H1 (cell line): ENCODE measurements around the gene EPB41L2. TPM values are rescaled to one million over a fixed set of nuclear protein-coding genes. Genes with fewer than 3 reads are reported as not detected.

Source experiments
- BACH1 ChIP-seq: IDR thresholded peaks from 2 replicates; pipeline ENCODE4 v1.6.1; 2012; ENCODE audit warnings: low read length, improper control_type of control experiment
- CBX8 ChIP-seq: fragments of 300-800, 300-1000 bp; sonication (generic); IDR thresholded peaks from 2 replicates; pipeline ENCODE4 v1.7.1; 2016; ENCODE audit warnings: low read depth, low read length, borderline replicate concordance
- CHD1 ChIP-seq: IDR thresholded peaks from 2 replicates; pipeline ENCODE4 v1.6.1; 2012; ENCODE audit warnings: low read depth, low read length, improper control_type of control experiment
- HDAC6 ChIP-seq: IDR thresholded peaks from one replicate; pipeline ENCODE4 v1.7.1; 2012; ENCODE audit warnings: low read depth, mild to moderate bottlenecking, inconsistent platforms, low read length, moderate library complexity
- KDM1A ChIP-seq: fragments of 200-600, 300-600 bp; sonication (generic); IDR thresholded peaks from 2 replicates; pipeline ENCODE4 v1.7.1; 2016; ENCODE audit warnings: mild to moderate bottlenecking, low read length, borderline replicate concordance
- POLR2A ChIP-seq, 2 experiments: IDR thresholded peaks; 1 replicate in 1 of 2; 2 replicates in 1 of 2; pipeline ENCODE4 v1.6.1; 2011; ENCODE audit warnings: low read depth in 2 of 2, low read length in 2 of 2, mild to moderate bottlenecking in 2 of 2; ENCODE audit errors: control extremely low read depth in 1 of 2
- RBBP5 ChIP-seq: IDR thresholded peaks from 2 replicates; pipeline ENCODE4 v1.7.1; 2012; ENCODE audit warnings: low read depth, mild to moderate bottlenecking, inconsistent platforms, low read length, moderate library complexity, borderline replicate concordance
- polyA plus RNA-seq, 7 experiments: library from polyadenylated mRNA; depleted of rRNA in 3 of 7; stranded (reverse) in 5 of 7; unstranded in 2 of 7; fragments of >200 nt in 5 of 7; fragments of 200-250 nt in 2 of 7; gene quantifications; 1 replicate in 5 of 7; 2 replicates in 1 of 7; 4 replicates in 1 of 7; pipeline versions ENCODE4 v1.2.1 to v1.2.3, GENCODE V29; 2011 to 2013; ENCODE audit warnings: missing spikeins in 2 of 7, mixed read lengths in 2 of 7
- total RNA-seq: library from RNA; stranded (reverse); fragmentation: NEBNext Ultra II Directional; extraction: Animal tissue kit (Norgen Biotek cat#: 25700); gene quantifications from 2 replicates; pipeline ENCODE4 v1.2.1, GENCODE V29; 2021
- TF ChIP-seq, protein P1 (sequence below): IDR thresholded peaks from 2 replicates; pipeline ENCODE4 v1.6.1; 2012; ENCODE audit warnings: low read length, inconsistent platforms

EPB41L2 gene
- total and polyA plus RNA-seq, 2 of the 8 experiments (the other 6 are each of a cell fraction or from before 2014, with no cell fraction given), result 22.5 to 123 TPM

DNA sequence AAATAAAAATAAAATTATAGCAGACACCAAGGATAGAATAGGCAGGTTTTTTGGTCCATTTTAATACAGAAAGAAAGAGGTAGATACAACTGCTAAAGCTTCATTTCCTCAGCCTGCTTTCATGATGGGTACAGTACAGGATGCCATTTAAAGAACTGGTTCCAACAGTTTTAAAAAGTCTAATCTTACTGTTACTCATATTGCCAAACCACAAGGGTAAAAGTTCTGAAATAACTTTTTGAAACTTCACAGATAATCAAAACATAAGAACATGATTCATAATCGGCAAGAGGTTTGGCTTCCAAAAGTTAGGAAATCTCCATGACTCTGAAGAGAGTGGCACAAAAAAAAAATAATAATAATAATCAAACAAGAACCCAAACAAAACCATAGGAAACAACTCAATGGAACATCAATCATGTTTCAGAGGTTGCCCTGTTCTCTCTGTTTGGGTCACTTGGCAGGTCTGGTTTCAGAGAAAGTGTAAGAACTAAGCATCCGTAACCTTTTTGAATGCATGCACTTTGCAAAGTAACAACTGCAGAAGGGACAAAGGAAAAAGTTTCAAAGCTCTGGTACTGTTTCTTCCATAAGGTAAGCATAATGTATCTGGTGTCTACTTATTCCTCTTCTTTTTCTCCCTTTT is 156.2 kb downstream of the EPB41L2 start (continued):
- TF ChIP-seq, protein P1, sequence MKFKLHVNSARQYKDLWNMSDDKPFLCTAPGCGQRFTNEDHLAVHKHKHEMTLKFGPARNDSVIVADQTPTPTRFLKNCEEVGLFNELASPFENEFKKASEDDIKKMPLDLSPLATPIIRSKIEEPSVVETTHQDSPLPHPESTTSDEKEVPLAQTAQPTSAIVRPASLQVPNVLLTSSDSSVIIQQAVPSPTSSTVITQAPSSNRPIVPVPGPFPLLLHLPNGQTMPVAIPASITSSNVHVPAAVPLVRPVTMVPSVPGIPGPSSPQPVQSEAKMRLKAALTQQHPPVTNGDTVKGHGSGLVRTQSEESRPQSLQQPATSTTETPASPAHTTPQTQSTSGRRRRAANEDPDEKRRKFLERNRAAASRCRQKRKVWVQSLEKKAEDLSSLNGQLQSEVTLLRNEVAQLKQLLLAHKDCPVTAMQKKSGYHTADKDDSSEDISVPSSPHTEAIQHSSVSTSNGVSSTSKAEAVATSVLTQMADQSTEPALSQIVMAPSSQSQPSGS, result no peak
- TF ChIP-seq HDAC6 (no peak), RBBP5 (no peak), POLR2A (IDR thresholded peaks at IDR 0.05; ENCODE audit: control extremely low read depth in 1 of 2, low read depth in 2 of 2, low read length in 2 of 2) (no peak), KDM1A (no peak), CBX8 (no peak), BACH1 (no peak), CHD1 (no peak)
